CD4-positive, alpha-beta T cell (primary cell): ENCODE measurements around the gene SNX14. TPM values are rescaled to one million over a fixed set of nuclear protein-coding genes. Genes with fewer than 3 reads are reported as not detected.

ENCODE experiments used
- ATAC-seq: fragments of 200-7000 bp; cut with Tn5 transposase; one replicate; pipeline ENCODE4 v1.10.0; 2022; ENCODE audit warnings: mild to moderate bottlenecking; ENCODE audit not compliant: poor library complexity
- CTCF ChIA-PET: fragments of 350-600 bp; sonication (Branson Sonifier 250); formaldehyde crosslinking; loops from one replicate; lab custom pipeline; 2021; ENCODE audit warnings: antibody characterized with exemption, inconsistent platforms; lab: Charles Lee
- POLR2A ChIA-PET: fragments of 350-600 bp; sonication (Branson Sonifier 250); formaldehyde crosslinking; loops from one replicate; lab custom pipeline; 2021; ENCODE audit warnings: antibody characterized with exemption, inconsistent platforms; lab: Charles Lee
- DNase-seq, 14 experiments: peaks; one replicate each; pipeline ENCODE4 v3.0.0-alpha.2; 2013 to 2020; ENCODE audit warnings: mixed read lengths in 2 of 14
- H3K27ac ChIP-seq, 2 donors: one replicate each; pipeline versions ENCODE4 v1.5.1 to v1.7.0; 2013; ENCODE audit warnings: low read length in 2 of 2, low read depth in 1 of 2, mild to moderate bottlenecking in 1 of 2
- H3K27me3 ChIP-seq, 2 experiments: 1 replicate in 1 of 2; 2 replicates in 1 of 2; pipeline versions ENCODE4 v1.6.1 to v1.7.0; 2013; ENCODE audit warnings: low read length in 2 of 2, control low read depth in 1 of 2, mild to moderate bottlenecking in 1 of 2, moderate library complexity in 1 of 2; ENCODE audit not compliant: insufficient read depth in 2 of 2, control insufficient read depth in 1 of 2
- H3K36me3 ChIP-seq: one replicate; pipeline ENCODE4 v1.6.1; 2013; ENCODE audit warnings: low read length, control low read depth; ENCODE audit not compliant: insufficient read depth
- H3K4me1 ChIP-seq: one replicate; pipeline ENCODE4 v1.6.1; 2013; ENCODE audit warnings: low read length, control low read depth; ENCODE audit not compliant: insufficient read depth
- H3K4me3 ChIP-seq: one replicate; pipeline ENCODE4 v1.5.1; 2013; ENCODE audit warnings: mild to moderate bottlenecking, low read length, moderate library complexity
- H3K9me3 ChIP-seq, 2 experiments: 1 replicate in 1 of 2; 2 replicates in 1 of 2; pipeline versions ENCODE4 v1.6.1 to v1.7.0; 2013; ENCODE audit warnings: low read length in 2 of 2, mild to moderate bottlenecking in 2 of 2, control low read depth in 1 of 2, moderate library complexity in 1 of 2; ENCODE audit not compliant: control insufficient read depth in 1 of 2, insufficient read depth in 1 of 2
- H3K27ac Mint-ChIP-seq: one replicate; pipeline ENCODE4 v1.8.0; 2020; ENCODE audit warnings: mixed read lengths
- H3K27me3 Mint-ChIP-seq: one replicate; pipeline ENCODE4 v1.8.0; 2021; ENCODE audit warnings: mixed read lengths
- H3K36me3 Mint-ChIP-seq: one replicate; pipeline ENCODE4 v1.8.0; 2021; ENCODE audit warnings: low read depth, mixed read lengths
- H3K4me1 Mint-ChIP-seq: one replicate; pipeline ENCODE4 v1.8.0; 2021; ENCODE audit warnings: low read depth, mixed read lengths
- H3K4me3 Mint-ChIP-seq: one replicate; pipeline ENCODE4 v1.8.0; 2020; ENCODE audit warnings: mild to moderate bottlenecking, mixed read lengths
- H3K9me3 Mint-ChIP-seq: one replicate; pipeline ENCODE4 v1.8.0; 2020; ENCODE audit warnings: mixed read lengths
- intact Hi-C, 2 experiments: fragments of 100-400 bp; cut with DNase I in 1 of 2; cut with micrococcal nuclease in 1 of 2; formaldehyde crosslinking; loops; one replicate each; pipeline versions ENCODE4 v1.15.1 to v1.9.0; 2023 to 2025; cut with DNase I, micrococcal nuclease
- total RNA-seq, 174 experiments: library from RNA in 2 of 174; stranded (reverse) in 2 of 174; gene quantifications; one replicate each; pipeline ENCODE4 v1.2.3 and lab custom pipeline; 2021 to 2026
- TF ChIP-seq, protein P1 (sequence below): fragments of 200-600 bp; IDR thresholded peaks from one replicate; pipeline ENCODE4 v1.8.0; 2022; ENCODE audit warnings: antibody characterized with exemption, mild to moderate bottlenecking

Gene SNX14
- total RNA-seq, 2 experiments from 2014 or later: 30.8 to 31.5 TPM

GRCh38 chr6:85641897-85642773 lies 48.5 kb upstream of the SNX14 start:
- H3K4me3 Mint-ChIP-seq: peak overlapping the region; percentile 100
- H3K9me3 ChIP-seq: no peaks in the 10 kb centered on the region
- H3K27ac ChIP-seq: peak overlapping the region; percentile 96 to 99
- peaks cover 20% of the 10 kb centered on the region for H3K4me1 ChIP-seq
- H3K4me3 ChIP-seq: peak overlapping the region; percentile 88
- CTCF ChIA-PET: interaction anchor here (1.2 to 2.3 kb wide), 4 partner anchors 28 to 50 kb away, joined by 3 to 14 read pairs (median 7); partner anchors contain the start of gene SNX14
- H3K9me3 Mint-ChIP-seq: no peaks in the 10 kb centered on the region
- intact Hi-C loops: loop anchor here (1.0 to 10.0 kb wide), 4 partner anchors 36 to 1777 kb away; partner anchors contain the start of gene SNX14 (in 1 of the 2)
- peaks cover 69% of the 10 kb centered on the region for H3K36me3 Mint-ChIP-seq
- no peaks in the 10 kb centered on the region for H3K27me3 Mint-ChIP-seq
- peaks cover 63% of the 10 kb centered on the region for H3K4me1 Mint-ChIP-seq
- ATAC-seq (no peak), DNase-seq (peak; percentile 17 to 79 (median 44))
- H3K27me3 ChIP-seq: no peaks in the 10 kb centered on the region
- H3K36me3 ChIP-seq: peaks cover 33% of the 10 kb centered on the region
- H3K27ac Mint-ChIP-seq: peak overlapping the region; percentile 100
- POLR2A ChIA-PET: interaction anchor here (0.6 to 9.8 kb wide), 11 partner anchors 8 to 1782 kb away, joined by 3 to 849 read pairs (median 7); partner anchors contain the start of genes CYB5R4, NT5E and SNX14
- TF ChIP-seq, protein P1, sequence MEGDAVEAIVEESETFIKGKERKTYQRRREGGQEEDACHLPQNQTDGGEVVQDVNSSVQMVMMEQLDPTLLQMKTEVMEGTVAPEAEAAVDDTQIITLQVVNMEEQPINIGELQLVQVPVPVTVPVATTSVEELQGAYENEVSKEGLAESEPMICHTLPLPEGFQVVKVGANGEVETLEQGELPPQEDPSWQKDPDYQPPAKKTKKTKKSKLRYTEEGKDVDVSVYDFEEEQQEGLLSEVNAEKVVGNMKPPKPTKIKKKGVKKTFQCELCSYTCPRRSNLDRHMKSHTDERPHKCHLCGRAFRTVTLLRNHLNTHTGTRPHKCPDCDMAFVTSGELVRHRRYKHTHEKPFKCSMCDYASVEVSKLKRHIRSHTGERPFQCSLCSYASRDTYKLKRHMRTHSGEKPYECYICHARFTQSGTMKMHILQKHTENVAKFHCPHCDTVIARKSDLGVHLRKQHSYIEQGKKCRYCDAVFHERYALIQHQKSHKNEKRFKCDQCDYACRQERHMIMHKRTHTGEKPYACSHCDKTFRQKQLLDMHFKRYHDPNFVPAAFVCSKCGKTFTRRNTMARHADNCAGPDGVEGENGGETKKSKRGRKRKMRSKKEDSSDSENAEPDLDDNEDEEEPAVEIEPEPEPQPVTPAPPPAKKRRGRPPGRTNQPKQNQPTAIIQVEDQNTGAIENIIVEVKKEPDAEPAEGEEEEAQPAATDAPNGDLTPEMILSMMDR: no peak

- H3K4me3 ChIP-seq: peak overlapping the region; percentile 88
- no peaks in the 10 kb centered on the region for H3K9me3 Mint-ChIP-seq
- peak overlapping the region in 1 of 2 donors; percentile 96 for H3K27ac ChIP-seq
- no peaks in the 10 kb centered on the region for H3K27me3 Mint-ChIP-seq
- H3K27ac Mint-ChIP-seq: peak overlapping the region; percentile 100
- peaks cover 20% of the 10 kb centered on the region for H3K4me1 ChIP-seq
- DNase-seq (no peak), ATAC-seq (no peak)
- peaks cover 75% of the 10 kb centered on the region for H3K36me3 Mint-ChIP-seq
- peaks cover 67% of the 10 kb centered on the region for H3K4me1 Mint-ChIP-seq
- peaks cover 40% of the 10 kb centered on the region for H3K36me3 ChIP-seq
- peak overlapping the region; percentile 100 for H3K4me3 Mint-ChIP-seq
- no peaks in the 10 kb centered on the region for H3K9me3 ChIP-seq
- CTCF ChIA-PET: interaction anchor here (1.3 kb wide), 1 partner anchor 48 kb away, joined by 3 read pairs; the partner anchor contains the start of gene SNX14
- POLR2A ChIA-PET: interaction anchor here (1.6 to 9.8 kb wide), 4 partner anchors 10 to 47 kb away, joined by 6 to 849 read pairs (median 156); partner anchors contain the start of gene SNX14
- TF ChIP-seq, protein P1: no peak
- intact Hi-C loops: loop anchor here in 1 of 2 experiments (10.0 kb wide), 1 partner anchor 1777 kb away; no protein-coding TSS in a partner anchor
- no peaks in the 10 kb centered on the region for H3K27me3 ChIP-seq
Observed at GRCh38 chr6:85641522-85641896, 47.9 kb upstream of the SNX14 start.

GRCh38 chr6:85640821-85641220 lies 47.2 kb upstream of the SNX14 start:
- Histone ChIP-seq H3K27me3 (no peaks in the 10 kb centered on the region), H3K4me1 (peaks cover 20% of the 10 kb centered on the region), H3K4me3 (peak overlapping the region; percentile 88), H3K36me3 (peaks cover 46% of the 10 kb centered on the region), H3K27ac (no peak overlapping the region), H3K9me3 (no peaks in the 10 kb centered on the region)
- peaks cover 82% of the 10 kb centered on the region for H3K36me3 Mint-ChIP-seq
- POLR2A ChIA-PET: interaction anchor here (1.6 to 9.8 kb wide), 4 partner anchors 9 to 47 kb away, joined by 6 to 849 read pairs (median 156); partner anchors contain the start of gene SNX14
- H3K4me1 Mint-ChIP-seq: peaks cover 69% of the 10 kb centered on the region
- H3K4me3 Mint-ChIP-seq: peak overlapping the region; percentile 100
- ATAC-seq: no peak
- no peak for DNase-seq
- no peaks in the 10 kb centered on the region for H3K27me3 Mint-ChIP-seq
- intact Hi-C loops: loop anchor here in 1 of 2 experiments (10.0 kb wide), 1 partner anchor 1776 kb away; no protein-coding TSS in a partner anchor
- TF ChIP-seq, protein P1: no peak
- H3K27ac Mint-ChIP-seq: peak overlapping the region; percentile 100
- no peaks in the 10 kb centered on the region for H3K9me3 Mint-ChIP-seq
- CTCF ChIA-PET: interaction anchor here (1.2 to 1.4 kb wide), 3 partner anchors 24 to 47 kb away, joined by 3 to 4 read pairs (median 3); partner anchors contain the start of gene SNX14
